ENCODE results near the gene ZNF488.

The ZNF488 gene

GRCh38 chr10:47415520-47416304, 31.6 kb upstream of the ZNF488 start:
- Histone ChIP-seq H3K9me3 (ENCODE audit: control insufficient read depth, low read length) (no peaks in the 10 kb centered on the region), H3K4me1 (ENCODE audit: control insufficient read depth, insufficient read depth, low read length) (no peaks in the 10 kb centered on the region), H3K27me3 (ENCODE audit: control insufficient read depth, insufficient read depth, low read length) (no peaks in the 10 kb centered on the region), H3K36me3 (ENCODE audit: control insufficient read depth, insufficient read depth, low read length) (no peaks in the 10 kb centered on the region), H3K4me3 (ENCODE audit: low read length) (no peak overlapping the region), H3K9ac (ENCODE audit: low read length) (no peak overlapping the region)

- H3K4me1 ChIP-seq (ENCODE audit: control insufficient read depth, insufficient read depth, low read length): no peaks in the 10 kb centered on the region
- H3K27me3 ChIP-seq (ENCODE audit: control insufficient read depth, insufficient read depth, low read length): no peaks in the 10 kb centered on the region
- no peak overlapping the region for H3K9ac ChIP-seq (ENCODE audit: low read length)
- no peaks in the 10 kb centered on the region for H3K9me3 ChIP-seq (ENCODE audit: control insufficient read depth, low read length)
- no peak overlapping the region for H3K4me3 ChIP-seq (ENCODE audit: low read length)
- H3K36me3 ChIP-seq (ENCODE audit: control insufficient read depth, insufficient read depth, low read length): no peaks in the 10 kb centered on the region
These were observed 30.8 kb upstream of the ZNF488 start for GRCh38 chr10:47414752-47415519.

GRCh38 chr10:47414227-47414592, 30.1 kb upstream of the ZNF488 start:
- H3K9ac ChIP-seq (ENCODE audit: low read length): no peak overlapping the region
- no peaks in the 10 kb centered on the region for H3K4me1 ChIP-seq (ENCODE audit: control insufficient read depth, insufficient read depth, low read length)
- H3K9me3 ChIP-seq (ENCODE audit: control insufficient read depth, low read length): no peaks in the 10 kb centered on the region
- no peak overlapping the region for H3K4me3 ChIP-seq (ENCODE audit: low read length)
- H3K36me3 ChIP-seq (ENCODE audit: control insufficient read depth, insufficient read depth, low read length): no peaks in the 10 kb centered on the region
- H3K27me3 ChIP-seq (ENCODE audit: control insufficient read depth, insufficient read depth, low read length): no peaks in the 10 kb centered on the region

GRCh38 chr10:47413531-47414226, 29.6 kb upstream of the ZNF488 start:
- H3K4me1 ChIP-seq (ENCODE audit: control insufficient read depth, insufficient read depth, low read length): no peaks in the 10 kb centered on the region
- no peaks in the 10 kb centered on the region for H3K27me3 ChIP-seq (ENCODE audit: control insufficient read depth, insufficient read depth, low read length)
- no peaks in the 10 kb centered on the region for H3K9me3 ChIP-seq (ENCODE audit: control insufficient read depth, low read length)
- no peak overlapping the region for H3K4me3 ChIP-seq (ENCODE audit: low read length)
- no peaks in the 10 kb centered on the region for H3K36me3 ChIP-seq (ENCODE audit: control insufficient read depth, insufficient read depth, low read length)
- no peak overlapping the region for H3K9ac ChIP-seq (ENCODE audit: low read length)

- Histone ChIP-seq H3K9ac (ENCODE audit: low read length) (no peak overlapping the region), H3K27me3 (ENCODE audit: control insufficient read depth, insufficient read depth, low read length) (no peaks in the 10 kb centered on the region), H3K36me3 (ENCODE audit: control insufficient read depth, insufficient read depth, low read length) (no peaks in the 10 kb centered on the region), H3K9me3 (ENCODE audit: control insufficient read depth, low read length) (no peaks in the 10 kb centered on the region), H3K4me1 (ENCODE audit: control insufficient read depth, insufficient read depth, low read length) (peaks cover under 1% of the 10 kb centered on the region), H3K4me3 (ENCODE audit: low read length) (no peak overlapping the region)
These were observed 28.8 kb upstream of the ZNF488 start for GRCh38 chr10:47412869-47413268.

- H3K4me3 ChIP-seq (ENCODE audit: low read length): no peak overlapping the region
- peaks cover 6% of the 10 kb centered on the region for H3K4me1 ChIP-seq (ENCODE audit: control insufficient read depth, insufficient read depth, low read length)
- no peak overlapping the region for H3K9ac ChIP-seq (ENCODE audit: low read length)
- H3K36me3 ChIP-seq (ENCODE audit: control insufficient read depth, insufficient read depth, low read length): no peaks in the 10 kb centered on the region
- no peaks in the 10 kb centered on the region for H3K9me3 ChIP-seq (ENCODE audit: control insufficient read depth, low read length)
- no peaks in the 10 kb centered on the region for H3K27me3 ChIP-seq (ENCODE audit: control insufficient read depth, insufficient read depth, low read length)
These were observed 28.2 kb upstream of the ZNF488 start for GRCh38 chr10:47412177-47412730.

GRCh38 chr10:47410862-47411261, 26.8 kb upstream of the ZNF488 start:
- H3K36me3 ChIP-seq (ENCODE audit: control insufficient read depth, insufficient read depth, low read length): no peaks in the 10 kb centered on the region
- no peak overlapping the region for H3K4me3 ChIP-seq (ENCODE audit: low read length)
- no peaks in the 10 kb centered on the region for H3K27me3 ChIP-seq (ENCODE audit: control insufficient read depth, insufficient read depth, low read length)
- peaks cover 18% of the 10 kb centered on the region for H3K4me1 ChIP-seq (ENCODE audit: control insufficient read depth, insufficient read depth, low read length)
- H3K9ac ChIP-seq (ENCODE audit: low read length): no peak overlapping the region
- H3K9me3 ChIP-seq (ENCODE audit: control insufficient read depth, low read length): no peaks in the 10 kb centered on the region

GRCh38 chr10:47410271-47410670, 26.2 kb upstream of the ZNF488 start:
- Histone ChIP-seq H3K27me3 (ENCODE audit: control insufficient read depth, insufficient read depth, low read length) (no peaks in the 10 kb centered on the region), H3K9me3 (ENCODE audit: control insufficient read depth, low read length) (no peaks in the 10 kb centered on the region), H3K4me3 (ENCODE audit: low read length) (no peak overlapping the region), H3K9ac (ENCODE audit: low read length) (no peak overlapping the region), H3K36me3 (ENCODE audit: control insufficient read depth, insufficient read depth, low read length) (no peaks in the 10 kb centered on the region), H3K4me1 (ENCODE audit: control insufficient read depth, insufficient read depth, low read length) (peaks cover 23% of the 10 kb centered on the region)

GRCh38 chr10:47409866-47410256, 25.8 kb upstream of the ZNF488 start:
- no peaks in the 10 kb centered on the region for H3K27me3 ChIP-seq (ENCODE audit: control insufficient read depth, insufficient read depth, low read length)
- H3K9me3 ChIP-seq (ENCODE audit: control insufficient read depth, low read length): no peaks in the 10 kb centered on the region
- no peak overlapping the region for H3K9ac ChIP-seq (ENCODE audit: low read length)
- H3K36me3 ChIP-seq (ENCODE audit: control insufficient read depth, insufficient read depth, low read length): no peaks in the 10 kb centered on the region
- no peak overlapping the region for H3K4me3 ChIP-seq (ENCODE audit: low read length)
- peaks cover 23% of the 10 kb centered on the region for H3K4me1 ChIP-seq (ENCODE audit: control insufficient read depth, insufficient read depth, low read length)

GRCh38 chr10:47409171-47409865, 25.2 kb upstream of the ZNF488 start:
- H3K9me3 ChIP-seq (ENCODE audit: control insufficient read depth, low read length): no peaks in the 10 kb centered on the region
- H3K36me3 ChIP-seq (ENCODE audit: control insufficient read depth, insufficient read depth, low read length): no peaks in the 10 kb centered on the region
- H3K4me3 ChIP-seq (ENCODE audit: low read length): no peak overlapping the region
- H3K4me1 ChIP-seq (ENCODE audit: control insufficient read depth, insufficient read depth, low read length): peaks cover 23% of the 10 kb centered on the region
- H3K9ac ChIP-seq (ENCODE audit: low read length): no peak overlapping the region
- no peaks in the 10 kb centered on the region for H3K27me3 ChIP-seq (ENCODE audit: control insufficient read depth, insufficient read depth, low read length)

- Histone ChIP-seq H3K9ac (ENCODE audit: low read length) (no peak overlapping the region), H3K4me1 (ENCODE audit: control insufficient read depth, insufficient read depth, low read length) (peaks cover 29% of the 10 kb centered on the region), H3K9me3 (ENCODE audit: control insufficient read depth, low read length) (no peaks in the 10 kb centered on the region), H3K36me3 (ENCODE audit: control insufficient read depth, insufficient read depth, low read length) (no peaks in the 10 kb centered on the region), H3K27me3 (ENCODE audit: control insufficient read depth, insufficient read depth, low read length) (no peaks in the 10 kb centered on the region), H3K4me3 (ENCODE audit: low read length) (no peak overlapping the region)
These were observed 24.5 kb upstream of the ZNF488 start for GRCh38 chr10:47408606-47409005.

All from mucosa of stomach (tissue), 1 donor.